ENCODE results near the gene PDIA5.

Gene PDIA5

GRCh38 chr3:123098426-123099330 lies 31.9 kb downstream of the PDIA5 start:
- no peak overlapping the region for H3K27ac ChIP-seq (ENCODE audit: low read length)
- H3K4me1 ChIP-seq (ENCODE audit: low read length), result no peaks in the 10 kb centered on the region
- TF ChIP-seq EZH2phosphoT487 (IDR thresholded peaks at IDR 0.05; ENCODE audit: low read length), result no peak
- no peak for TF ChIP-seq EZH2 (optimal IDR thresholded peaks at IDR 0.05; ENCODE audit: low read depth, low read length)
- no peak for TF ChIP-seq CTCF (IDR thresholded peaks at IDR 0.05; ENCODE audit: low read length)
- DNase-seq, result no peak
- no peak overlapping the region for H2AFZ ChIP-seq (ENCODE audit: low read length)
- no peaks in the 10 kb centered on the region for H3K36me3 ChIP-seq (replicated peaks; ENCODE audit: insufficient read depth, low read length)
- H4K20me1 ChIP-seq (ENCODE audit: insufficient read depth, low read length), result no peaks in the 10 kb centered on the region
- H3K9me2 ChIP-seq (replicated peaks; ENCODE audit: insufficient read depth, low read length), result no peaks in the 10 kb centered on the region
- no peak overlapping the region for H3K4me2 ChIP-seq (ENCODE audit: low read depth, low read length)
- no peak overlapping the region for H3K9ac ChIP-seq (ENCODE audit: low read length)
- H3K79me2 ChIP-seq (ENCODE audit: low read length), result 0 out of 2 replicates have a peak, but pooled peaks cover 3% of the 10 kb centered on the region
- H3K9me3 ChIP-seq (replicated peaks; ENCODE audit: insufficient read depth, low read length), result no peaks in the 10 kb centered on the region
- H3F3A ChIP-seq (ENCODE audit: insufficient read depth, low read length), result no peaks in the 10 kb centered on the region
- no peak overlapping the region for H3K4me3 ChIP-seq (ENCODE audit: low read length)
- H3K27me3 ChIP-seq (replicated peaks; ENCODE audit: insufficient read depth, low read length), result no peaks in the 10 kb centered on the region

- Histone ChIP-seq H3K4me2 (ENCODE audit: low read depth, low read length) (no peak overlapping the region), H2AFZ (ENCODE audit: low read length) (no peak overlapping the region), H3K9ac (ENCODE audit: low read length) (no peak overlapping the region), H3K9me3 (replicated peaks; ENCODE audit: insufficient read depth, low read length) (no peaks in the 10 kb centered on the region), H3K27me3 (replicated peaks; ENCODE audit: insufficient read depth, low read length) (no peaks in the 10 kb centered on the region), H3K27ac (ENCODE audit: low read length) (no peak overlapping the region), H4K20me1 (ENCODE audit: insufficient read depth, low read length) (no peaks in the 10 kb centered on the region), H3K79me2 (ENCODE audit: low read length) (no peaks in the 10 kb centered on the region), H3K36me3 (replicated peaks; ENCODE audit: insufficient read depth, low read length) (no peaks in the 10 kb centered on the region), H3K4me3 (ENCODE audit: low read length) (no peak overlapping the region), H3K4me1 (ENCODE audit: low read length) (no peaks in the 10 kb centered on the region), H3F3A (ENCODE audit: insufficient read depth, low read length) (no peaks in the 10 kb centered on the region), H3K9me2 (replicated peaks; ENCODE audit: insufficient read depth, low read length) (no peaks in the 10 kb centered on the region)
- no peak for DNase-seq
- TF ChIP-seq EZH2phosphoT487 (IDR thresholded peaks at IDR 0.05; ENCODE audit: low read length) (no peak), EZH2 (optimal IDR thresholded peaks at IDR 0.05; ENCODE audit: low read depth, low read length) (no peak), CTCF (IDR thresholded peaks at IDR 0.05; ENCODE audit: low read length) (no peak)
Measured at GRCh38 chr3:123099331-123100192, 32.7 kb downstream of the PDIA5 start.

- Histone ChIP-seq H2AFZ (ENCODE audit: low read length) (no peak overlapping the region), H3F3A (ENCODE audit: insufficient read depth, low read length) (no peaks in the 10 kb centered on the region), H3K79me2 (ENCODE audit: low read length) (no peaks in the 10 kb centered on the region), H3K9me3 (replicated peaks; ENCODE audit: insufficient read depth, low read length) (no peaks in the 10 kb centered on the region), H3K9me2 (replicated peaks; ENCODE audit: insufficient read depth, low read length) (no peaks in the 10 kb centered on the region), H3K36me3 (replicated peaks; ENCODE audit: insufficient read depth, low read length) (no peaks in the 10 kb centered on the region), H3K27ac (ENCODE audit: low read length) (no peak overlapping the region), H4K20me1 (ENCODE audit: insufficient read depth, low read length) (no peaks in the 10 kb centered on the region), H3K9ac (ENCODE audit: low read length) (no peak overlapping the region), H3K4me3 (ENCODE audit: low read length) (no peak overlapping the region), H3K27me3 (replicated peaks; ENCODE audit: insufficient read depth, low read length) (no peaks in the 10 kb centered on the region), H3K4me2 (ENCODE audit: low read depth, low read length) (no peak overlapping the region), H3K4me1 (ENCODE audit: low read length) (no peaks in the 10 kb centered on the region)
- TF ChIP-seq EZH2 (optimal IDR thresholded peaks at IDR 0.05; ENCODE audit: low read depth, low read length), result no peak
- TF ChIP-seq CTCF (IDR thresholded peaks at IDR 0.05; ENCODE audit: low read length), result no peak
- no peak for TF ChIP-seq EZH2phosphoT487 (IDR thresholded peaks at IDR 0.05; ENCODE audit: low read length)
- no peak for DNase-seq
Measured at GRCh38 chr3:123100193-123100776, 33.5 kb downstream of the PDIA5 start.

Measured in MM.1S (cell line).